HG02759 (cell line): ENCODE data around the gene TSPYL2.

ENCODE experiments used
- ATAC-seq: cut with Tn5 transposase; IDR thresholded peaks from one replicate; pipeline ENCODE4 v1.9.1; 2021; ENCODE audit warnings: mild to moderate bottlenecking, moderate library complexity; ENCODE audit not compliant: unreplicated experiment

TSPYL2 gene

GRCh38 chrX:53116101-53116500 lies 33.9 kb downstream of the TSPYL2 start:
- no peak for ATAC-seq

- no peak for ATAC-seq
These were observed 39.8 kb downstream of the TSPYL2 start for GRCh38 chrX:53122013-53122412.

GRCh38 chrX:53125506-53125905 lies 43.3 kb downstream of the TSPYL2 start:
- no peak for ATAC-seq

- ATAC-seq, result no peak
These were observed 44.2 kb downstream of the TSPYL2 start for GRCh38 chrX:53126377-53126776.

GRCh38 chrX:53128097-53128749 lies 46.1 kb downstream of the TSPYL2 start:
- no peak for ATAC-seq

- no peak for ATAC-seq
These were observed 51.2 kb downstream of the TSPYL2 start for GRCh38 chrX:53133400-53133799.

- ATAC-seq, result no peak
These were observed 53.4 kb downstream of the TSPYL2 start for GRCh38 chrX:53135581-53135980.
